Duodenal mucosa (tissue), 2 donors: ENCODE measurements around the gene RAD18.

Experiments
- H3K27ac ChIP-seq: one replicate; pipeline ENCODE4 v1.7.0; 2013; ENCODE audit warnings: low read depth, low read length
- H3K27me3 ChIP-seq, 2 donors: one replicate each; pipeline ENCODE4 v1.7.0; 2013; ENCODE audit warnings: low read length in 2 of 2, control low read depth in 1 of 2; ENCODE audit not compliant: insufficient read depth in 2 of 2, control insufficient read depth in 1 of 2
- H3K36me3 ChIP-seq, 2 donors: one replicate each; pipeline ENCODE4 v1.7.0; 2013; ENCODE audit warnings: low read length in 2 of 2, control low read depth in 1 of 2; ENCODE audit not compliant: insufficient read depth in 2 of 2, control insufficient read depth in 1 of 2
- H3K4me1 ChIP-seq, 2 donors: one replicate each; pipeline ENCODE4 v1.7.0; 2013; ENCODE audit warnings: low read length in 2 of 2, control low read depth in 1 of 2; ENCODE audit not compliant: insufficient read depth in 2 of 2, control insufficient read depth in 1 of 2
- H3K4me3 ChIP-seq, 2 donors: one replicate each; pipeline ENCODE4 v1.7.0; 2013; ENCODE audit warnings: low read length in 2 of 2, low read depth in 1 of 2
- H3K9ac ChIP-seq, 2 donors: one replicate each; pipeline ENCODE4 v1.7.0; 2013; ENCODE audit warnings: low read length in 2 of 2, low read depth in 1 of 2
- H3K9me3 ChIP-seq, 2 donors: one replicate each; pipeline ENCODE4 v1.7.0; 2013; ENCODE audit warnings: low read length in 2 of 2, control low read depth in 1 of 2; ENCODE audit not compliant: control insufficient read depth in 1 of 2

Gene RAD18

DNA sequence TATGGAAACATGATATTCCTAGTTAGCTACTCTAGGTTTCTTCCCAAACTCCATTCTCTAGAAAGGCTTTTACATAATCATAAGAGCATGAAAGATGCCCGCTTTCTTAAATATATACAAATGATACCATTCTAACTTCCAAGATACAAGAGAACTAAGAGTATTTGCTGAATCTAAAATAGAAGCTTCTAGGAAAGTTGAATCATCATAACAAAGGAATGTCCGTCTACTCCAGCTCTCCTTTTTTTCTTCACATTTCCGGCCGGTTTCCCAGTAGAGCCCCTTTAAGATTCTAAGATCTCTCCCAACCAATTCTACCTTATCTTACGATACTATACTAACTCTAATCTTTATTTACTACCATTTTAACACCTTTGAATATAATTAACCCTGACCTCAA, 60.1 kb downstream of the RAD18 start:
- H3K27ac ChIP-seq: no peak overlapping the region

DNA sequence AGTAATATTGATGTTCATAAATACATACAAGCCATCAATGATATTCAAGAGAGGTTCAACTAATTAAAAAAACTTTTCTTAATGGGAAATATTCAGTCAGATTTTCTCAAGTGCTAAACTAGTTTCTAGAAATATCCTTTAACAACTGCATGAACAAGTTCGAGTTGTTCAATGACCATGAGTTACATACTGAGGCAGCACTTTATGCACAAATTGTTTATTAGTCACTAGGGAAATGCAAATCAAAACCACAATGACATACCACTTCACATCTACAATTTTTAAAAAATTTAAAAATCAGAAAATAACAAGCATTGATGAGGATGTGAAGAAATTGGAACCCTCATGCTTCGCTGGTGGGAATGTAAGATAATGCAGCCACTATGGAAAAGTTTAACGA, 62.4 kb downstream of the RAD18 start:
- Histone ChIP-seq H3K9me3 (no peaks in the 10 kb centered on the region), H3K27me3 (no peaks in the 10 kb centered on the region), H3K4me3 (no peak overlapping the region), H3K36me3 (peaks cover 0 to 12% of the 10 kb centered on the region in 2 donors), H3K27ac (no peak overlapping the region), H3K4me1 (no peaks in the 10 kb centered on the region), H3K9ac (no peak overlapping the region)

More for the DNA sequence above, 60.1 kb downstream of the RAD18 start:
- Histone ChIP-seq H3K9ac (no peak overlapping the region), H3K4me3 (no peak overlapping the region), H3K4me1 (no peaks in the 10 kb centered on the region), H3K36me3 (peaks cover 4 to 14% of the 10 kb centered on the region in 2 donors), H3K27me3 (no peaks in the 10 kb centered on the region), H3K9me3 (no peaks in the 10 kb centered on the region)

DNA sequence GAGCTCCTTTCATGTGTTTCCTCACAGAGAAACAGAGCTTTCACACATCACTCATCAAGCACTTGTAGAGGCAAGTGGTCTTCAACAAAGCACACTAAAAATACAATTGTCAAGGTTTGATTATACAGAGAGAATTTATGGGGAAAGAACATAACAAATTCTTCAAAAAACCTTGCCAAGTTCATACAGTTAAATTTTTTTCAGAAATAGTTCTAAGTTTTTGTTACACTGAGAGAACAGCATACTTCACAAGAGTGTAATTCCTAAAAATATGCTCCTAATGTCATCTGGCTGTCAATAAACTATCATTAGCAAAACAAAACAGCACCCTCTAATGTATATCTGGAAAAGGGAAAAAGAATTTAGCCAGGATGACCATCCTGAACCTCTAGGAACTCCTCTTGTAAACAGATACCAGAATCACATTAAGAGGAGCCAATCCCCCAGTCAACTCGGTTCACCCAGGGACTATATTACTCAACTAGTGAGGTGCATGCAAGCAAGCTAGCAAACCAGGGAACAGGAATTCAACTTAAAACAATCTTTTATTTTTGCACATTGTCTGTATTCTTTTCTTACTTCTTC, 63.3 kb downstream of the RAD18 start:
- no peak overlapping the region for H3K27ac ChIP-seq
- no peak overlapping the region for H3K4me3 ChIP-seq
- peaks cover 4 to 9% of the 10 kb centered on the region in 2 donors for H3K36me3 ChIP-seq
- H3K9me3 ChIP-seq: no peaks in the 10 kb centered on the region
- no peak overlapping the region for H3K9ac ChIP-seq
- H3K4me1 ChIP-seq: no peaks in the 10 kb centered on the region
- no peaks in the 10 kb centered on the region for H3K27me3 ChIP-seq

GRCh38 chr3:8895829-8896228, 67.4 kb downstream of the RAD18 start:
- H3K36me3 ChIP-seq: peaks cover 4 to 14% of the 10 kb centered on the region in 2 donors
- no peaks in the 10 kb centered on the region for H3K27me3 ChIP-seq
- H3K4me3 ChIP-seq: no peak overlapping the region
- H3K4me1 ChIP-seq: no peaks in the 10 kb centered on the region
- no peaks in the 10 kb centered on the region for H3K9me3 ChIP-seq
- no peak overlapping the region for H3K9ac ChIP-seq
- no peak overlapping the region for H3K27ac ChIP-seq

DNA sequence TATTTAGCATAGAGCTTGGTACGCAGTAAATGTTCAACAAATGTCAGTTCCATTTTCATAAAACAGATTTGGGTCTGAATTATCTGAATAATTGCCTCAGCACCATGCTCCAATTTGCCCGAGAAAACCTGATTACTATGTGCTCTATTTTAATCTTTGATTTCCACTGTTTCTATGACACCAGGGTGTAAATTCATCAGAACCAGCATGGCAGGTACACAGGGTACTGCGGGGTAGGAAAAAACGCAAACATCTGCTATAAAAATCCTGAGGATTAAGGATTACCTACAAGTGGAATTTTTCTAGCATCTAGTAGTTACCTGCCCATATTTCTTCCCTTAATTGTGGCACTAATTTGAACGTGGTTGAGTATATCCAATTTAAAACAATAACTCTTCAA, 70.3 kb downstream of the RAD18 start:
- Histone ChIP-seq H3K9me3 (no peaks in the 10 kb centered on the region), H3K27ac (no peak overlapping the region), H3K36me3 (peaks cover 16 to 28% of the 10 kb centered on the region in 2 donors), H3K4me1 (no peaks in the 10 kb centered on the region), H3K27me3 (no peaks in the 10 kb centered on the region), H3K9ac (no peak overlapping the region), H3K4me3 (no peak overlapping the region)

DNA sequence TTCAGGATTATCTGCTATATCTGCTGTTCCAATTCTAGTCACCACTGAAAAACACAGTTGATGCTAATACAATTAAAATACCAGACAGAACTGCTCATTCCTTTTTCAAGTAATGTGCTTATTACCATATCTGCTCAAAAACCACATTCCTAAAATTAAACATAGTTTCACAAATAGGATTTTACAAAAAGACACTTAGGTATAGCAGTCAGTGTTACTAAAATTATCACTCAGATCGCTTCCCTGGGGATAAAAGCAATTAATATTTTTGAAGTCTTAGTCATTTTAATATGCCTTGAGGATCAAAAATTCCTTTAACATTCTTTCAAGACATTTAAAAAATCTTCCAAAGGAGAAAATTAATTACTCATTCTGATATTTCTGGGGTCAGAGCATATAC, 71.5 kb downstream of the RAD18 start:
- Histone ChIP-seq H3K9ac (no peak overlapping the region), H3K27me3 (no peaks in the 10 kb centered on the region), H3K4me3 (no peak overlapping the region), H3K27ac (no peak overlapping the region), H3K36me3 (peaks cover 20 to 37% of the 10 kb centered on the region in 2 donors), H3K4me1 (no peaks in the 10 kb centered on the region), H3K9me3 (no peaks in the 10 kb centered on the region)

- no peaks in the 10 kb centered on the region for H3K27me3 ChIP-seq
- H3K4me3 ChIP-seq: no peak overlapping the region
- no peak overlapping the region for H3K9ac ChIP-seq
- no peak overlapping the region for H3K27ac ChIP-seq
- no peaks in the 10 kb centered on the region for H3K9me3 ChIP-seq
- peaks cover 25 to 37% of the 10 kb centered on the region in 2 donors for H3K36me3 ChIP-seq
- no peaks in the 10 kb centered on the region for H3K4me1 ChIP-seq
These were observed 72.0 kb downstream of the RAD18 start for GRCh38 chr3:8891303-8891702.

DNA sequence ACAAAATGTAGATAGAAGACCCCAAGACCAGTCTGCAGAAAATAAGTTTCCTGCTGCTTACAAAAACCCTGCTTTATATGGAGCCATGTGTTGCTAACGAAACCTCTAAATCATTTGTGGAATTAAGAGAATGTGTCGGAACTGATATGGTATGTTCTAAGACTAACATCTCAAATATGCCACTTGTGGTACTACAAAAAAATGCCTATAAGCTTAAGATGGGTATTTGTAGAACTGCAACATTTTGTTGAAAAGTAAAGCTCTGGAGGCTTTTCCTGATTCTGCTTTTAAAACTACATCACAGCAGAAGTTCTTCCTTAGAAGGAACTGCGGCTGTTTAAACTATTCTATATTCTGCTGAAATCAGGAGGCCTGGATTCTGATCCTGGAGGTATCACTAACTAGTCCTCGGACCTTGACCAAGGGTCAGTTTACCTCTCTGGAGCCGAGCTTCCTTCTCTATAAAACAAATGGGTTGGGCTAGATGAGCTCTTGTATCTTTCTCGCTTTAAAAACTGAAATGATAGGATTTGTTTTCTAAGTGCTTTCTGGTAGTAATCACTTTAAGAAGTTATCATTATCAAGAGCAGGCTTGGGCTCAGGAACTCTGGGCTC, 74.9 kb downstream of the RAD18 start:
- H3K4me1 ChIP-seq: no peaks in the 10 kb centered on the region
- H3K27me3 ChIP-seq: no peaks in the 10 kb centered on the region
- H3K9ac ChIP-seq: no peak overlapping the region
- H3K4me3 ChIP-seq: no peak overlapping the region
- no peaks in the 10 kb centered on the region for H3K9me3 ChIP-seq
- no peak overlapping the region for H3K27ac ChIP-seq
- peaks cover 23 to 39% of the 10 kb centered on the region in 2 donors for H3K36me3 ChIP-seq

DNA sequence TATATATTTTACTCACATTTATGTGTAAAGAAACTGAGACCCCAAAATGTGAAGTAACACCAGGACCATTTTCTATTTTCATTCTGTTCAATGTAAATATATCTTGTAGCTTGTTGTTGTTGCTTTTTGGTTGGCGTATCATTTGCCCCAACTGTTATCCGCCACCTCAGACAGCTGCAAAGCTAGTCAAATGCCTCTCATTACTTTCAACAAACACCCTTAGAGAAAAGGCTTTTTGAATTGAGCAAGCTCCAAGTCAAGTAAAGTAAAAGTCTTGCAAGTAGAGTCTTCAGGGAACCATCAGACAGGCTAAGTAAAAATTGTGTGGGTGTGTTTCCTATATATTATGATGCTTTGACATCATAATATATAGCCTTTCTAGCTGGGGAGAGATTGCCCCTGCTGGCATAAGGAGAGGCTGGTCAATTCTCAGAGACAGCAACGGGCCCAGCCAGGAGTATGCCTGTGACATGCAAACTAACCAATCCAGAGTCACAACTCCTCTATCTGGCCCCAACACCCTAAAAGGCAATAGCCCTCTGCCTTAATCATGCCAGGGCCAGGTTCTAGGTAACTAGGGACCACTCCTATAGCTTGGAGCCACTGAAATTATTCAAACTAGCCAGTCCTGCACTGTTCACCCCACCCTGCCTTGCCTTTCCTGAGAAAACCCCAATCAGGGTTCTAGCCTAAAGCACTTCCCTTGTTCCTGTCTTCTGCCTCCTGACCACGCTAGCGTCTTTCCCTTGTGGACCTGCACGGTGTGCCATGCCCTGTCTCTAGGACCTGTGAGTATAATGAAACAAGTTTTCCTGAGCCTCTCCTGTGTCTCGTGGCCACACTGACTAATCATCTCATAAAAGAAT, 75.6 kb downstream of the RAD18 start:
- peaks cover 23 to 35% of the 10 kb centered on the region in 2 donors for H3K36me3 ChIP-seq
- no peak overlapping the region for H3K9ac ChIP-seq
- H3K9me3 ChIP-seq: no peaks in the 10 kb centered on the region
- H3K27ac ChIP-seq: no peak overlapping the region
- no peaks in the 10 kb centered on the region for H3K27me3 ChIP-seq
- H3K4me3 ChIP-seq: no peak overlapping the region
- no peaks in the 10 kb centered on the region for H3K4me1 ChIP-seq

DNA sequence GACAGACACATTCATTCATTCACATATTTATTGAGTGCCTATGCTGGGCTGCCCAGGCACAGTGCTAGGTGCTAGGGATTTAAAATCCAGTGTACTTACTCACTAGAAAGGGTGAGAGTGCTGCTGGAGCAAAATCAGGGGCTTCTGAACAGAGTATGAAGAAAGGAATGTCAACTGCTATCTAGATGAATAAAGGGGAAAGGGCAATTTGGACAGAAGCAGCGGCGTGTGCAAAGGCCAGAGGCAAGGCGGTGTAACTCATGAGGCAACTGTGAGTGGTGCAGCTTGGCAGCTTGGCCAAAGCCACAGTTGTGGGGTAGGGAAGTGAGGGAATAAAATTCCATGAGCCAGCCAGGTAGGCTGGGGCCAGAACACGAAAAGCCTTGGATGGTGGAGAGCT, 76.7 kb downstream of the RAD18 start:
- peaks cover 23 to 35% of the 10 kb centered on the region in 2 donors for H3K36me3 ChIP-seq
- no peak overlapping the region for H3K4me3 ChIP-seq
- H3K4me1 ChIP-seq: no peaks in the 10 kb centered on the region
- H3K27ac ChIP-seq: no peak overlapping the region
- H3K9me3 ChIP-seq: no peaks in the 10 kb centered on the region
- H3K9ac ChIP-seq: no peak overlapping the region
- H3K27me3 ChIP-seq: no peaks in the 10 kb centered on the region
